Spinal cord (tissue), 10 donors: ENCODE data around the gene CEP89. TPM values are rescaled to one million over a fixed set of nuclear protein-coding genes. Genes with fewer than 3 reads are reported as not detected.
"Not testable (repeated sequence)": the region's sequence is repeated elsewhere in the genome, so short reads cannot be mapped to it uniquely, and the experiment has no call there.

Source experiments
- DNase-seq, 6 donors: peaks; one replicate each; pipeline versions ENCODE4 v3.0.0 to v3.0.0-alpha.2; 2013 to 2015; ENCODE audit warnings: low spot score in 6 of 6, low read depth in 4 of 6
- H3K27ac ChIP-seq: one replicate; pipeline ENCODE4 v1.5.1; 2013; ENCODE audit warnings: low read depth, low read length, control low read depth
- H3K27me3 ChIP-seq: one replicate; pipeline ENCODE4 v1.6.1; 2013; ENCODE audit warnings: low read length; ENCODE audit not compliant: control insufficient read depth, insufficient read depth
- H3K36me3 ChIP-seq: one replicate; pipeline ENCODE4 v1.6.1; 2013; ENCODE audit warnings: low read length; ENCODE audit not compliant: control insufficient read depth, insufficient read depth
- H3K4me1 ChIP-seq: one replicate; pipeline ENCODE4 v1.6.1; 2013; ENCODE audit warnings: low read length; ENCODE audit not compliant: control insufficient read depth, insufficient read depth
- H3K4me3 ChIP-seq: one replicate; pipeline ENCODE4 v1.5.1; 2013; ENCODE audit warnings: low read depth, low read length, control low read depth
- H3K9me3 ChIP-seq: one replicate; pipeline ENCODE4 v1.6.1; 2013; ENCODE audit warnings: low read length; ENCODE audit not compliant: control insufficient read depth, insufficient read depth
- WGBS: methylation state at CpG from one replicate; pipeline ENCODE4 v1.1.5; 2013; ENCODE audit warnings: missing lambda C conversion rate; ENCODE audit not compliant: insufficient coverage; 5-methylcytosine and 5-hydroxymethylcytosine counted together
- long read RNA-seq, 4 donors: transcript quantifications; one replicate each; lab custom pipeline, GENCODE V29; 2026
- polyA plus RNA-seq, 2 donors: library from polyadenylated mRNA; unstranded; fragments of 120-200 nt; gene quantifications; one replicate each; pipeline ENCODE4 v1.2.1, GENCODE V29; 2013; ENCODE audit not compliant: insufficient read length in 2 of 2
- total RNA-seq, 2 donors: library from RNA; depleted of rRNA in 1 of 2; stranded (reverse); fragments of 120-200 nt in 1 of 2; fragments of >200 nt in 1 of 2; gene quantifications; one replicate each; pipeline versions ENCODE4 v1.2.3 to v1.2.4, GENCODE V29; 2013 to 2014
- donor health status: healthy.

CEP89 gene
- total RNA-seq (10 to 100 TPM in 1 of 2 donors, 1 to 10 TPM in 1; 9.0 to 22.8 TPM), polyA plus RNA-seq (10 to 100 TPM; 29.8 to 41.8 TPM)
- long read RNA-seq, donor 1, full-length matches to known transcripts = 5 of 5 reads
- long read RNA-seq, donor 1, partial matches to known transcripts = 0 of 5 reads
- long read RNA-seq, donor 1, other reads (novel, unspliced or antisense) = 0 of 5 reads
- long read RNA-seq, donor 2, full-length matches to known transcripts = 6 of 6 reads
- long read RNA-seq, donor 2, partial matches to known transcripts = 0 of 6 reads
- long read RNA-seq, donor 2, other reads (novel, unspliced or antisense) = 0 of 6 reads
- long read RNA-seq, donor 3, partial matches to known transcripts = 0 of 4 reads
- long read RNA-seq, donor 3, other reads (novel, unspliced or antisense) = 0 of 4 reads
- long read RNA-seq, donor 4, partial matches to known transcripts = 5 of 10 reads
- long read RNA-seq, donor 4, other reads (novel, unspliced or antisense) = 0 of 10 reads

GRCh38 chr19:32971715-32972540, at the start of gene CEP89, which contains the start of gene FAAP24:
TSS of gene CEP89 (minus strand) at chr19:32971958. CDS start at chr19:32971874, 84 bp downstream.
TSS of gene FAAP24 (plus strand) at chr19:32972242. CDS start at chr19:32973197, 955 bp downstream.
- H3K4me3 ChIP-seq = peak within 1 kb of the TSS; percentile 76
- H3K27ac ChIP-seq = peak within 1 kb of the TSS; percentile 19
- peaks cover 20% of the 10 kb centered on the region for H3K36me3 ChIP-seq
- no peaks in the 10 kb centered on the region for H3K27me3 ChIP-seq
- H3K9me3 ChIP-seq = no peaks in the 10 kb centered on the region
- DNase-seq = peak; percentile 99 to 100 (median 100)
- H3K4me1 ChIP-seq = peaks cover 19% of the 10 kb centered on the region
- WGBS = 4% methylated on average over 57 of the region's 57 CpGs

- not testable (repeated sequence) for DNase-seq, H3K9me3 ChIP-seq, H3K27ac ChIP-seq, H3K4me1 ChIP-seq, H3K4me3 ChIP-seq, H3K27me3 ChIP-seq
- WGBS = no CpG with 5 or more reads among the region's 4 CpGs
- H3K36me3 ChIP-seq = peaks cover 13% of the 10 kb centered on the region
Observed at GRCh38 chr19:33010891-33011290, 39.1 kb upstream of the CEP89 start.

- Histone ChIP-seq H3K9me3 (no peaks in the 10 kb centered on the region), H3K4me1 (no peaks in the 10 kb centered on the region), H3K27me3 (no peaks in the 10 kb centered on the region), H3K27ac (no peak overlapping the region), H3K4me3 (no peak overlapping the region), H3K36me3 (peaks cover 13% of the 10 kb centered on the region)
- 94% methylated on average over 2 of the region's 4 CpGs for WGBS
- no peak for DNase-seq
Observed at GRCh38 chr19:33008738-33009137, 37.0 kb upstream of the CEP89 start.

- WGBS = 50% methylated on average over 1 of the region's 5 CpGs
- DNase-seq = no peak
- Histone ChIP-seq H3K36me3 (peaks cover 9% of the 10 kb centered on the region), H3K27ac (no peak overlapping the region), H3K9me3 (no peaks in the 10 kb centered on the region), H3K4me1 (peaks cover 11% of the 10 kb centered on the region), H3K4me3 (no peak overlapping the region), H3K27me3 (no peaks in the 10 kb centered on the region)
Observed at GRCh38 chr19:33005440-33005839, 33.7 kb upstream of the CEP89 start.

- H3K4me3 ChIP-seq, H3K9me3 ChIP-seq, H3K27me3 ChIP-seq, DNase-seq, H3K27ac ChIP-seq: not testable (repeated sequence)
- WGBS = 100% methylated on average over 2 of the region's 6 CpGs
- Histone ChIP-seq H3K36me3 (peaks cover 21% of the 10 kb centered on the region), H3K4me1 (peaks cover 11% of the 10 kb centered on the region)
Observed at GRCh38 chr19:33003424-33004024, 31.8 kb upstream of the CEP89 start.

GRCh38 chr19:33002126-33002865, 30.5 kb upstream of the CEP89 start:
- Histone ChIP-seq H3K4me1 (peaks cover 11% of the 10 kb centered on the region), H3K36me3 (peaks cover 25% of the 10 kb centered on the region)
- H3K4me3 ChIP-seq, H3K27ac ChIP-seq, H3K27me3 ChIP-seq, H3K9me3 ChIP-seq: not testable (repeated sequence)
- DNase-seq = peak in 2 of 6 donors; percentile 28 to 32
- WGBS = 73% methylated on average over 11 of the region's 15 CpGs

GRCh38 chr19:33000910-33001309, 29.2 kb upstream of the CEP89 start:
- no peak for DNase-seq
- Histone ChIP-seq H3K27me3 (no peaks in the 10 kb centered on the region), H3K27ac (no peak overlapping the region), H3K4me1 (peaks cover 11% of the 10 kb centered on the region), H3K9me3 (no peaks in the 10 kb centered on the region), H3K4me3 (no peak overlapping the region), H3K36me3 (peaks cover 26% of the 10 kb centered on the region)
- no CpG with 5 or more reads among the region's 4 CpGs for WGBS

GRCh38 chr19:33000510-33000909, 28.8 kb upstream of the CEP89 start:
- Histone ChIP-seq H3K4me1 (peaks cover 11% of the 10 kb centered on the region), H3K27me3 (no peaks in the 10 kb centered on the region), H3K9me3 (no peaks in the 10 kb centered on the region), H3K27ac (no peak overlapping the region), H3K4me3 (no peak overlapping the region), H3K36me3 (peaks cover 27% of the 10 kb centered on the region)
- no peak for DNase-seq
- WGBS = 93% methylated on average over 7 of the region's 8 CpGs

- H3K27ac ChIP-seq = no peak overlapping the region
- no peaks in the 10 kb centered on the region for H3K27me3 ChIP-seq
- H3K4me1 ChIP-seq = peaks cover 11% of the 10 kb centered on the region
- no peaks in the 10 kb centered on the region for H3K9me3 ChIP-seq
- DNase-seq = no peak
- WGBS = 84% methylated on average over 3 of the region's 3 CpGs
- H3K4me3 ChIP-seq = no peak overlapping the region
- H3K36me3 ChIP-seq = peaks cover 30% of the 10 kb centered on the region
Observed at GRCh38 chr19:32998722-32999121, 27.0 kb upstream of the CEP89 start.
